ENCODE data around the gene NOL9.

DNA sequence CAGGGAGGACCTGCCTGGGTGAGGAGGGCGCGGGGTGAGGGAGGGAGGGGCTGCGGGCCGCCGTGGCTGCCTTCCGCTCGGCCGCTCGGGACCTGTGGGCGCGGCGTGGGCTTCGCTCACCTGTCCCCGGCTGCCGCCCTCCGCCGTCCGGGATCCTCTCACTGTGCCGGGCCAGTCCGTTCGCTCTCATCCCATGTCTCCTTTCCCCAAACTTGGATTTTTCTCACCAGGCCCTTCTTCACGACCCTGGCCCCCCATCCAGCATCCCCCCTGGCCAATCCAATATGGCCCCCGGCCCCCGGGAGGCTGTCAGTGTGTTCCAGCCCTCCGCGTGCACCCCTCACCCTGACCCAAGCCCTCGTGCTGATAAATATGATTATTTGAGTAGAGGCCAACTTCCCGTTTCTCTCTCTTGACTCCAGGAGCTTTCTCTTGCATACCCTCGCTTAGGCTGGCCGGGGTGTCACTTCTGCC, 25.8 kb upstream of the NOL9 start:
- TF ChIP-seq SUZ12 (IDR thresholded peaks at IDR 0.05; ENCODE audit: extremely low read depth, insufficient read depth, insufficient read length) (no peak), ZNF274 (IDR thresholded peaks at IDR 0.05; ENCODE audit: low read depth, low read length) (no peak)
